GM23248 (cell line): ENCODE results near the gene OTOA.
"Not testable (repeated sequence)": the region's sequence is repeated elsewhere in the genome, so short reads cannot be mapped to it uniquely, and the experiment has no call there.

ENCODE experiments used
- EZH2 ChIP-seq: fragments of 200-600 bp; sonication (generic); IDR thresholded peaks from 2 replicates; pipeline ENCODE4 v1.6.1; 2018; ENCODE audit warnings: antibody characterized with exemption, mild to moderate bottlenecking; ENCODE audit not compliant: insufficient read depth, poor library complexity, severe bottlenecking
- EZH2phosphoT487 ChIP-seq: fragments of 200-600 bp; sonication (generic); IDR thresholded peaks from 2 replicates; pipeline ENCODE4 v1.6.1; 2018; ENCODE audit warnings: antibody characterized with exemption, moderate library complexity, mild to moderate bottlenecking, low read depth; ENCODE audit not compliant: insufficient read depth

DNA sequence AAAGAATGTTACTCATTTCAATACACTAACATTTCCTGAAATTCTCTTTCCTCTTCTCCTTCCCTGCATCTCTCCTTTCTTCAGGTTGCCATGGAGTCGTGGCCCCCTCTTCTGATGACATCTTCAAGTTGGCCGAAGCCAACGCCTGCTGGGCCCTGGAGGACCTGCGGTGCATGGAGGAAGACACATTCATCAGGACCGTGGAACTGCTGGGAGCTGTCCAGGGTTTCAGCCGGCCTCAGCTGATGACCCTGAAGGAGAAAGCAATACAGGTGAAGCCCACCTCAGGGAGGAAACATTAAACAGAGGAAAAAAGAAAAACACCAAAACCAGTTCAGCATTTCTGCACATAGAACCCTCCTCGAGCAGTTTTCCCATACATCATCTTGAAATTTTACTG lies 76.9 kb downstream of the OTOA start:
- TF ChIP-seq EZH2, EZH2phosphoT487: not testable (repeated sequence)
